Measurements from ENCODE around the gene SMIM12.

Gene SMIM12

DNA sequence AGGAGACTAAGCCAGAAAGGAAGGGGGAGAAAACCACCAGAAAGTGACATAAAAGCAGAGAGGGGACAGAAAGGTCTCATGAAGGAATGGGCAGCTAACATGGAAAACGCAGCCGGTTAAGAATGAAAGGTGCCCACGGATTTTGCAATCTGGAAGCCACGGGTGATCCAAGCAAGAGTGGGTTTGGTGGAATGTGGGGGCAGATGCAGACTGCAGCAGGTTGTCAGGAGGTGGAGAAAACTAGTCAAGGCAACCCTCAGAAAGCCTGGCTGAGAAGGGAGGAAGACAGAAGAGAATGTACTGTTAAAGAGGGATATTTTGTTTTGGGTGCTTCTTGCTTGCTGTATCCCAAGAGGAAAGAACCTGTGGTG is 12.6 kb upstream of the SMIM12 start:
- no peak for DNase-seq

DNA sequence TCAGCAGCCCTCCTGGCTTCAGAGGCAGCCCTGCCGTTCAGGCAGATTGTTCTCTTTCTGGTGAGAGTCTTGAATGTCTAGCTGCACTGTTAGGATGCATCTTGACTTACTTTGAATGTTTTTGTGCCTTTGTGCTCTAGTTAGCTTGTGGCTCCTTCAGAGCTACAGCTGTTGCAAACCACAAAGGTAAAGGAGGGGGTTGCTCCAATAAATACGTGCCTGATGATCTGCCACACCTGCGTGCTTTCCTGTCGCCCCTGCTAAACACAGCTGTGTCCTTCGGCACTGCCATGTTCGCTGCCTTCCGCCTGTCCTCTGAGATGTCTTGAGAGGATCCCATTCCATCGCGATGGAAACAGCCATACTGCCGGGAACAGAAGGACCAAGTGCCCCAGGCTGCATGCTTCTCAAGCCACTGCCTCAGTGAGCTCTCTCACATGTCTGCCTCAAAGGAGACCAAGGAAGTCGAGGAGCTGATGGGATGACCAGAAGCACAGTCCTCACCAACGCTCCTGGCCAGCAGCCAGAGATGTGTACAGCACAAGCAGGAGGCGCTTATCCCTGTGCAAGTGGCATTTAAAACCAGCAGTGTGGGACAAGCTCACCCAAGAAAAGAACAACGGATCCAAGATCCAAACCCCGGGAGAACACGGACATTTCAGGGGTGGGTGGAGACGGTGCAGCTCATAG is 12.0 kb upstream of the SMIM12 start:
- DNase-seq = no peak

DNA sequence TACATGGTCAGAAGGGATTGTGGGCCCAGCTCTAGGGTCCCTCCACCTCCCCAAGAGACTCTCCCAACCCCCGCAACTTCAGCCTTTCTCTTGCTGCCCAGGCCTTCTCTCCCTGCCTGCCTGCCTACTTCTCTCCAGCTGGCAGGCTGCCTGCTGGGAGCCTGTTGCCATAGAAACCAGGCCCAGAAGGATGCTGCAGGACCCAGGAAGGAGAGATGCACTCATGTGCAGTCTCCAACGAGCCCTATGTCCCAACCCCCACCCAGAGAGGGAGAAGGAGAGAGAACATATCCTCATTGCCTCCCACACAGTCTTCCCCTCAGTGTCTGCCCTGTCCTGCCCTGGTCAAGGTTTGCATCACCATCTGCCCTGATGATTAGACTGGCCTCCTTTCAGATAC is 10.8 kb upstream of the SMIM12 start:
- no peak for DNase-seq

DNA sequence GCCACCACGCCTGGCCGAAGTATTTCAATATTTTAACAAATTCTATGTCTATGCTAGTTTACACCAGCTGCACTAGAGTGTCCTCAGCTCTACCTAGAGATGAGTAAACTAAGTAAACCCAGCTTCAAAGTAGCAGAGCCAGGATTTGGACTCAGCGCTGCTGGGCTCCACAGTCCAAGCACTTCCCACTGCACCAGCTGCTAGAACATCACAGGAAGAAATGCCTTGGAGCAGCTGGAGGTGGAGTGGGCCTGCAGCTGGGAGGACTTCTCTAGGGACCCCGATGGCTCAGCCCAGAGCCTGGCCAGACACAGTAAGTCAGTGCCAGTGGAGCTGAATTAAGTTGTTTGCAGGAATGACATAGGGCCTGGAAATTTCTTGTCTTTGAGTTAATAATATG is 10.2 kb upstream of the SMIM12 start:
- no peak for DNase-seq

DNA sequence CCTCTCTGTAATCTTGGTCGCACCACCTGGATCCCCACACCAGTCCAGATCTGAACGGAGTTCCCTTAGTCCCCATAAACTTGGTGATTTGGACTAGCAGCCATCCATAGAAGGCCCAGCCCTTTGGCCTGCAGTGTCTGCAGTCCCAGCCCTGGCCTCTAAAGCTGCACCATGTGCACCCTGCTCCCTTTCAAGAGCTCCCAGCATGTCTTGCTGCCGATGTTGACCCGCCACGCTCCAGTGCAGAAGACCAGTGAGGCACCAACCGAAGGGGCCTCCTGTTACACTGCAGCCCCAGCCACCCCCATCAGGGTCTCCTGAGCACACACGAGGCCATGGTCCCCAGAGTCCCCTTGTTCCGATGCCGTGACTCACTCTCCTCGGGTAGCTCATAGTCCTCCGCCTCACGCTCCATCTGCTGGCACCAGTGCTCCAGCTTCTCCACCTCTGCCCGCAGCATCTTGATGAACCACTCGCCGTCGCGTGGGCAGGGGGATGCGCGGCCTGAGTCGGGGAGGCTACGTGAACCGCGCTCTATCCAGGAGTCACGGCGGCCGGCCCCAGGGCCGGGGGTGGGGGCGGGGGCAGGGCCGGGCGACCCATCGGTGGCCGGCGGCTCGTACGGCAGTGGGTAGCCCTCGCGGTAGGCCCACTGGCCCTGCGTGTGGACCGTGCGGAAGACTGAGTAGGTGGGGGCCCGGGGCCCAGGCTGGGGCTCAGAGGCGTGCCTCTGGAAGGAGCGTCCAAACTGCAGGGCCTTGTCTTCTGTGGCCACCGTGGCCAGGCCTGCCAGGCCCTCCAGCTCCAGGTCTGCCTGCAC is 8.9 kb upstream of the SMIM12 start:
- no peak for DNase-seq

DNA sequence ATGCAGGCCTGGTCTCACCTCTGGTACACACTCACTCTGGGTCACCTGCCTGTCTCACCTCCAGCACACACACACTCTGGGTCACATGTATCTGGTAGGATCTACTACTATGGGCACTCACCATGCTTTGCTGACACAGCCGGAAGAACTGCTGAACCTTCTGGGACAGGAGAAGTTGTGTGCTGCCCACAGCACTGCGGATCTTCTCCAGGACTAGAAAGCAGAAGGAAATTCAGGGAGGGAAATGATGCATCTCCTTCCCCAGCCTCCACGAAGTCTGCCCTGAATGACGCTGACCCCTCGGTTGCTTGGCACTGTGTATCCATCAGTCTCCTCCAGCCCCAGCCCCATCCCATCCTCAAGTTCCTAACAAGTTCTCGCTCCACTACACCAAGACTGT is 7.9 kb upstream of the SMIM12 start:
- DNase-seq = peak; percentile 37 to 46

DNA sequence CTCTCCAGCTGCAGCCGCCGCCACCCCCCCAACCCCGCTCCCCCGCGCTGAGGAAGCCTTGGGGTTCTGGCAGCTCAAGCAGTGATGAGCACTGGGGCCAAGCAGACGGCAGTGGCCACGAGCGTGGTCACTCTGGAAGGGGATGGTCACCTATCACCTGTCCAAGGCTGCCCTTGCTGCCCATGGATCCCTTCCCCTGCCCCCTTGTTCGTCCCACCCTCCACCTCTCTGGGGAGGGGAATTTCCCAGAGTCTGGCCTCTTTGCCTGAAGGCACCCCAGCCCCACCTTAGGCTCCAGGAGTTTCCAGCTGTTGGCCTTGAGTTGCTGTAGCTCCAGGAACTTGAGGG is 7.2 kb upstream of the SMIM12 start:
- DNase-seq = no peak

DNA sequence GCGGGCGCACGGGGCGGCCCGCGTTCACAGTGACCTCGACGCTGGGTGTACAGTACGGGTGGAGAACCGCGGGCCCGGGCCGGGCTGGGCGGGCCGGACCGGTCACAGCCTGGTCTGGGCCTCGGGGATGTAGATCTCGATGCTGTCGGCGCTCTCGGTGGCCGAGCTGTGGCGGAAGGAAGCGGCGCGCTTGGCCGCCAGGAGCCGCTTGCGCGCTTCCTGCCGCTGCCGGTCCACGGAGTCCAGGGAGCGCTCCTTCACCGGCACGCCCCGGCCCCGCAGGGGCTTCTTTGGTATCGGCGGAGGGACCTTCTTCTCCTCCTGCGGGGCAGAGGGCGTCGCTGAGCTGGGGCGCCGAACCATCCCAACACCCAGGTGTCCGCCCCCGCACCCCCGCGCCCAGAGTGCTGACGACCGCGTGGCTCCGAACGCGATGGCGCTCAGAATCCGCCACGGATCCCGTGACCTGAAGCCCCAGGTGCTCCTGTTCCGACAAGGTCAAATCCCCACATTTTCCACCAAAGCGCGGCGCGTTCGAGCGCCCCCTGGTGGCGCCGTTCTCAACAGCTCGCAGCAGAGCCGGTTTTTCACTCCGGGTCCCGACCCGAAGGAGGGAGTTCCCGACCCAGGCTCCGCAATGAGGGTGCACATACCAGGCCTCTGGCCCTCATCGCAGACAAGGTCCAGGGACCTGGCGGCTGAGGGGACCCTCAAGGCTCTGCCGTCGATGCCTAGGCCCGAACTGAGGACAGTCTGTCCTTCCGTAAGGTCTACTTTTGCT is 6.6 kb upstream of the SMIM12 start:
- peak; percentile 46 to 85 for DNase-seq

DNA sequence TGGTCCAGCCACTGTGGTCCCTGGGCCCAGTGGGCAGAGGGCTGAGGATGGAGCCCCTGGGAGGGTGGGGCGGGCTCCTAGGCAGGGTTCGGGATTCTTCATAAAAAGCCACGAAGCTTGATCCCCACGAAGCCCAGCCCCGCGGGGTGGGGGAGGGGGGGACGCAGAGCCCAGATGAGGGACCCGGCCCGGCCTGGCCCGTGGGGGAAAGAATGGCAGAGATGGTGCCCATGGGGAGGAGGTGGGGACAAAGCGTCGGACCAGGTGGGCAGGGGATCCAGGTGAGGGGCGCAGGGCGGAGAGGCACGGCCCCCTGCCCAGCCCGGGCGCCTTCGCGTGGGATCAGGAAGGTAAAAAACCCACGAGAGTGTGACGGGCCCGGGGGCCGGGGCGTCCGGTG is 6.0 kb upstream of the SMIM12 start:
- no peak for DNase-seq

DNA sequence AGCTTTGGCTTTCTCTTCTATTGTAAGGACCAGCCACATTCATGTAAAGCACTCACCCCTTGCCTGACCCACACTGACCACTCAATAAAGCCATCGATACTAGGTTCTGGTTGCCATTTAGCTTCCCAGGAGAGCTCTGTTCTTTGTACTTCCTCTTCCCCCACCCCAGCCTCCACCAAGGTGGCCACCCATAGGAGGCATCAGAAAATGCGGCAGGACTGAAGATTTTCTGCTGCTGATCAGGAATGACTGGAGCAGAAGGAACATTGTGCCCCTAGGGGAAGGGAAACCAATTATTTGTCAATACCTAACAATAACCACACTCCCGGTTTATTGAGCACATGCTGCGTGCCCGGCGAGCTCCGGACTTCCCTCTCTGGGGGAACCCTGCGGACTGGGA is 5.2 kb upstream of the SMIM12 start:
- no peak for DNase-seq

DNA sequence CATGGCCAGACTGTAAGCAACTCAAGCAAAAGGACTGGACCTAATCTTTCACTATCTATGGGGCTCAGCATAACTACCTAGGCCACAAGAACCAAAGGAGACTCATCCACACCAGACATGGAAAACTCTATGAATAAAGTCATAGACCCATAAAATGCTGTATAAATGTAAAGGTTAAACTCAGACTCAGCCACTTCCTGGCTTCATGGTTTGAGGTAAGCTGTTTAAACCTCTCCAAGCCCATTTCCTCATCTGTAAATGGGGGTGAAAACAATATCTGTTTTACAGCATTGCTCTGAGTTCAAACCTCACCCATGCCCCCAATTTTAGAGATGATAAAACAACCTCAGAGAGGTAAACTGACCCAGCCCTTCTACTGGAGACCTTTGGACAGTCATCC is 4.0 kb upstream of the SMIM12 start:
- DNase-seq = no peak

DNA sequence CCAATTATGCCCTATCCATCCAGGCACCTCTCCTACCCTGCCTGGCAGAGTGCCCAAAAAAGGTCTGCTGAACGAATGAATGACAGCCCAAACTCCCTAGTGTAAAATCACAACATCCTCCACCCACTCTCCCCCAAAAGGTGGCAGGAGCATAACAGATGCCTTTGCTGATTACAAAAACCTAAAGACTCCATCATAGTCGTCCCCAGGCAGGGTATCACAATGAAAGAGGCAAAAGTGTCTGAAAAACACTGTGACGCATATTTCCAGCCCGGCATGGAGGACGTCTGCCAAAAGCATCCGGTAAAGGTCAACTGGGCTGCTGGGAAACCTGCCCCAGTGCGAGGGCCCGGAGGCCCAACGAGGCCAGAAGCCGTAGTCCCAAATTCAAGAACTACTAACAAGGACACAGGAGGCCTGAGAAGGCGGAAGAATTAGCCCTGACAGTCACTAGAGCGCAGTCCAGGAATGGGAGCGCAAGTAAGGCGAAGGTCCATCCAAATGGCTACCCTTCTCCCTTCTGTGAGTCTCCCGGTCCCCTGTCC is 576 bp downstream of the SMIM12 start:
- DNase-seq = peak; percentile 14 to 15

DNA sequence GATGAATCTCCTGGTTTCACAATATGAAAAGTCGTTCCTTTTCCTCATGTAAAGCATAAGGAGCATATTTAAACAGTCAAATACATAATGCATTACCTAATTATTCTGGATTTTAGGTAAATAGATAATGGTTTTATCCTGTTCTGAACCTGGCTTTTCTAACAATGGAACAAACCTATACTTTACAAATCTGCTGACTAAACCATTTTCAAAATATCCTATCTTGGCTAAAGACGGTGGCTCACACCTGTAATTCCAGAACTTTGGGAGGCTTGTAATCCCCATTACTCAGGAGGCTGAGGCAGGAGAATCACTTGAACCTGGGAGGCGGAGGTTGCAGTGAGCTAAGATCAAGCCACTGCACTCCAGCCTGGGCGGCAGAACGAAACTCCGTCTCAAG is 2.9 kb downstream of the SMIM12 start:
- DNase-seq = no peak

DNA sequence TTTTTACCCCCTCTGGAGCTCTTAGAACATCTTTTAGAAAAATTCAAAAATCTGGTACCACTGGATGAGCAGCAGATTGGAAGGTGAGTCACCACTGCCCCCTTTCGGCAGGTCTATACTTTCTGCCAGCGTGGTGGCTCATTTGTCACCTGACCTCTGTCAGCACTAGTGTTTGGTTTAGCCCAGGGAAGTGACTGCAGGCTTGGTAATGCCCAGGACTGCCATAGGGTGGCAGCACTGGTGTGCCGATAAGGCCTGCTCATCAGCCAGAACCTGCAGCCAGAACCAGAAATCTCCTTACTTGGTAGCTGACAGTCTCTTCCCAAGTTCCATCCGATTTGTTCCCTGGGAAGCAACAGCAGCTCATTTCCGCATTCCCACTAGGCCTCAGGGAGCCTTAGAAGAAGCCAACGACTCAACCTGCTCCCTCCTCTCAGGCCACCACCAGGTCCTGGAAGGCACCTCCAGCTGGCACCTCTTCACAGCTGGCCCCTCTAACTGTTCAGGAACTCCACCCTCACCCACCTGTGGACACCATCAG is 6.8 kb downstream of the SMIM12 start:
- DNase-seq = peak; percentile 87 to 93

DNA sequence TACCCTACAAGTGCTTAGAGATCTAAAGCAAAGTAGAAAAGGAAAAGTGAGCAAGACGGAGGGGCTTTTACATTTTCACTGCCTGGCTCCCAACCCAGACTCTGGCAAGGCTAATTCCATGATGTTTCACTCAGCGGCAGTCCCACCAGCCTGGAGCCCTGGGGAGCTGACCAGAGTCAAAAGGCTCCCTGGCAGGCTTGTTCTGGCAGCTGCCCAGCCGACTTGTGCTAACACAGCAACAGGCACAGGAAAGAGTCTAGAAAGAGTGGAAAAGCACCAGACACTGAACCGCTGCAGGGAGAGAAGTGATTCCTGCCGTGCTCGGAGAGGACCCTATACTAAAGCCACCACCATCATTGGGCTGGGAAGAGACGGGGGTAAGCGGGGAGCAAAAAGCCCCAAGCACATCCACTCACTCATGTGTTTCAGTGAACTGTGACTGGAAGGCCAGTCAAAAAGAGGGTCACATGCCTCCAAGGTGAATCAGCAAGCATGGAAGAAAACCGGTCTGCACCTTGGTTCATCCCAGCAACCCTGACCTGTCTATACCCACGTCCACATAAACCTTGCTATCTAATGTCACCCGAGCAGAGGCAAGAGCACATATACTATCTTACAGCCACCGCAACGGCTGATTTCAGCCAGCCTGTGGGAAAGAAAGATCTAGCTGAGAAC is 8.0 kb downstream of the SMIM12 start:
- no peak for DNase-seq

DNA sequence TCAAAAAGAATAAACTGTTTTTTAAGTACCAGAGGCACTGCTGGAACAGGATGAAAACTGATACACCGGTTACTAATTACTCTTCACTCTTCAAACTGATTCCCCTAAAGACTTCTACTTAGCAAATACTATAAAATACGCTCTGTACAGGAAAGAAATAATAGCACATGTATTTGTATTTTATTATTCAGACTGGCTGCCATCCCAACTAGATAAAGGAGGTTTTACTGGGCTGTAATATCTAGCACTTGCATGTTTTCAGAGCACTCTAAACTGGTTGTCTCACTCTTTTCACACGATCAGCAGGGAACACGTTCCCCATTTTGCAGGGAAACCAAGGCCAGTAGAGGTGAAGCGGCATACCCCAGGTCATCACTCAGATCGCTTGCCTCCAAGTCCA is 9.2 kb downstream of the SMIM12 start:
- no peak for DNase-seq

DNA sequence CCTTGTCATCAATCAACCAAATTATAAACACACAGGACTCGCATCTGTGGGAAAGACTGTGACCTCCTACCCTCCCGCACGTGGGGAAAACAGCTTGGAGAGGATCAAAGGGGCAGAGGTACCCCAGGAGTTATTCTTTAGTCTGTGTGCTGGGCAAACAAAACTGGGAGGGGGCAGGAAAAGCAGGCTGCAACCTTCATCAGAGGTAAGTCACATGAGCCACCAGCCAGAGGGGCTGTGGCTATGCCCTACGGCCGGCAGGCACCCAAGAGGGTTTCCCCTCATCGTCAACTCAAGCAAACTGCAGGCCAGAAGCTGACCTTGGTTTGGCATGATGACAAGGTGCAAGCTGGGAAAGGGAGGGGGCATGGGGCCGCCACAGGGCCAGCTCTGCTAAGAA is 12.5 kb downstream of the SMIM12 start:
- DNase-seq = no peak

DNA sequence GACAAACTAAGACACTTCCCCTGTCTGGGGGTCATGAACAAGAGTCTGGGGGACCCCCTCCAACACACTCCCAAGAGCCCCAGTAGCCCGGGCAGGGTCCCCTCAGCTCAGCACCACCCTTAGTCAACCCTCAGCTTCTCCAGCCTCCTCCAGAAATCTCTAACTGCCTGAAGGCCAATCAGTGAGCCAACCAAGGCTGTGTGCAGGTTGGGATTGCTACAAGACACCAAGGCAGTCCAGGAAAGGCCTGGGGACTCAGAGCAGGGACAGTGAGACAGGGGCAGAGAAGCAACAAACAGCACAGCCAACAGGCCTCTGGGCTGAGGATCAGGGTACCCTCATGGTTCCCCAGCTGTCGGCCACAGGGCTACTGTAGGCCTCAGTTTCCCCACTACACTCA is 13.3 kb downstream of the SMIM12 start:
- no peak for DNase-seq

DNA sequence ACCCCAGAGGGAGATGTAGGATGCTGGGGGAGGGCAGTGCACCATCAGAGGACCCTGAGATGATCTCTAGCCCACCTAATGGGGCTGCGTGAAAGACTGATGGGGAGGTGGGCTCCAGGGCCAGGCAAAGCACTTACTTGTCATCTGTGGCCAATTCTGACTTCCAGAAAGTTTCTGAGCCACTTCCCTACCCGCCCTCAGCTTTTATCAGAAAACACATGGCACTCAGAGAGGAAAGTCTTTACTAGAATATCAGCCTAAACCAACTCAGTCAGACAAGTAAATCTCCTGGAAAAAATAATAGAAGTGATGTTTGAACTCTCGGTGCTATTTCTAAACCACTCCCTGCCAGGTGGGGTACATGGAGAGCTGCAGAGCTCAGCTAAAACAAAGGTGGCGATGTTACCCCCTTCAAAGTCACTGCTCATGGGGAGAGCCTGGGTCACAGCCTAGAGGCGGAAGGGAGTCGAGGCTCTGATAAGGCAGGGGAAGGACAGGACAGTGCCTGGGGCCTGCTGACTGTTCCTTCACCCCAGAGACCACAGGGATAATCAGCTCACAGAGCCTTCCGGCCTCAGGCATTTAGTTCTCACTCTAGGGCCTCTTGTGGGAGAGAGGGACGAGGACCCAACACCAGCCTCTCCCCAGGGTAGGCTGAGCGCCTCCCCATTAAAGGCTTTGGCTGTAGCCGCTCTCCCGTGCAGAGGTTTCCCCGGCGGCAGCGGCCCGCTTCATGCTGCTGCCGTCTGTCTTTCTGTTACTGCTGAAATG is 14.2 kb downstream of the SMIM12 start:
- DNase-seq = no peak

DNA sequence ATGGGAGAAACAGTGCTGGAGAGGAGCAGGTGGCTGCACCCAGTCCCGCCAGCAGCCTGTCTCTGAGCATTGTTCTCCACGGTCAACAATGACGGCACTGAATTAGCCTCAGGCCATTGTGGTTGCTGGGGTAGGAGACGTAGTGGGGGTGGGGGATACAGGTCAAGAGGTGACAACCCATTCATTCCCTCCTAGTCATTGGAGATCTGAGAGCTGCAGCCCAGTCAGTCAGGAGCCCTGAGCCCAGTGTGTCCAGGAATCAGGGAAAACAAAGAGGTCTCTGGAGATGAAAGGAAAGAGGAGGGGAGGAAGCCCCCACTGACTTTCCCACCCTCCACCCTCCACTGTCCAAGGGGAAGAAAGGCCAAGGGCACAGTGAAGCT is 15.3 kb downstream of the SMIM12 start:
- no peak for DNase-seq

DNA sequence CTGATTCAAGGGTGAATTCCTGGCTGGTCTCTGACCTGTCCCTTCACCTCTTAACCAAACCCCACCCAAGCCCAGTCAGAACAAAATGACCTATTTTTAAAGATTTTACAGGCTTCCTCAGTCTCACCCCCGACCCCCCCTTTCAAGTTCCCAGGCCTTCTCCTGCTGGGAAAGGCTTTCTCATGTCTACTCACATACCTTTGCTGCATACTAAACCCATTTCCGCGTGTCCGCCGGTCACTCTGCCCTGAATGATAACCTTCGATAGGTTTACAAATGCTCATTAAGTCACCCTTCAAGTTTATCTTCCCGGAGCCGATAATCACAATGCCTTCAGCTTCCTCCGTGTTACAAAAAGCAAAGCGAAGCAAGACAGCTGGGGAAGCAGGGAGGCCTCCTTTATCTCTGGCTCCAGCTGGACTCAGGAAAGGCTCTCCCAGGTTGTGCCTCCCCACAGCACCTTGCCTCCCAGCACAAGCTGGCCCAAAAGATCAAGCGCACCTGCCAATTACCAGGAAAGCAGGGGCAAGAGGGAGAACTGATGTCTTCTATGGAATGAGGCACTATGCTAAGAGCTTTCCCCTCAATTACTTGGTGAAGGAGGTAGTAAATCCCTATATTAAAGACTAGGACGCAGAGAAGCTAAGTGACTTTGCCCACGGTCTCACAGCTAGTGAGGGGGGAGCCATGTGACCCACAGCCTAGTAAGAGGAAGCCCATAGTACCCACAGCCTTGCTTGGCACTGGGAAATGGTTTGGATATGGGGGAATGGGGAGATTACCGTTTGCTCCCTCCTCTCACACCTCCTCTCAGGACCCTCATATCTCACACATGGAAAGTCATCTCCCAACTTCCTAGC is 15.9 kb downstream of the SMIM12 start:
- no peak for DNase-seq

Data from inflammatory macrophage treated with lipopolysaccharide for 1 hour (primary cell).